Epithelial cell of esophagus (primary cell): ENCODE data around the gene TMEM145.

Experiments
- DNase-seq: peaks from one replicate; pipeline ENCODE4 v3.0.0; 2010; ENCODE audit warnings: low read depth
- H3K4me3 ChIP-seq: 2 replicates; pipeline ENCODE4 v1.5.1; 2011; ENCODE audit warnings: mild to moderate bottlenecking, low read length, control low read depth
- TF ChIP-seq, protein P1 (sequence below): IDR thresholded peaks from 2 replicates; pipeline ENCODE4 v1.5.1; 2011; ENCODE audit warnings: low read depth, mild to moderate bottlenecking, low read length, control low read depth, inconsistent platforms; ENCODE audit not compliant: insufficient read depth; ENCODE audit errors: missing control alignments

The TMEM145 gene

DNA sequence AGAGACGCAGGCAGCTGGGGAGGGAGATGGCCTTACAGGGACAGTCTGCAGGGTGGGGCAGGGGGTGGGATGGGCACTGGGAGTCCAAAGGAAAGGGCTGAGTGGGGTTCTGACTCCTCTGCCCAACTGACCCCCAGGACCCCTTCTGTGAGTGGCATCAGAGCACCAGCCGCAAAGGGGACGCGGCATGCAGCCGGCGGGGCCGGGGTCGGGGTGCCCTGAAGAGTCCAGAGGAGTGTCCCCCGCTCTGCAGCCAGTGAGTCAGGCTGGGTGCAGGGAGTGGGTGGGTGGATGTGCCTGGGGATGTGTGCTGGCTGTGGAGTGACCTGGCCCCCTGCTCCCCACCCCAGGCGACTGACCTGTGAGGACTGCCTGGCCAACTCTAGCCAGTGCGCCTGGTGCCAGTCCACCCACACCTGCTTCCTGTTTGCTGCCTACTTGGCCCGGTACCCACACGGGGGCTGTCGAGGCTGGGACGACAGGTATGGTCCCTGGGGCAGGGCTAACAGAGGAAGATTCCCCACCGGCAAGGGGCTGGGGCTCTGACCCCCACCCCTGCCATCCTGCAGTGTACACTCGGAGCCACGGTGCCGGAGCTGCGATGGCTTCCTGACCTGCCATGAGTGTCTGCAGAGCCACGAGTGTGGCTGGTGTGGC is 38.1 kb downstream of the TMEM145 start:
- DNase-seq = no peak
- H3K4me3 ChIP-seq = no peak overlapping the region
- TF ChIP-seq, protein P1, sequence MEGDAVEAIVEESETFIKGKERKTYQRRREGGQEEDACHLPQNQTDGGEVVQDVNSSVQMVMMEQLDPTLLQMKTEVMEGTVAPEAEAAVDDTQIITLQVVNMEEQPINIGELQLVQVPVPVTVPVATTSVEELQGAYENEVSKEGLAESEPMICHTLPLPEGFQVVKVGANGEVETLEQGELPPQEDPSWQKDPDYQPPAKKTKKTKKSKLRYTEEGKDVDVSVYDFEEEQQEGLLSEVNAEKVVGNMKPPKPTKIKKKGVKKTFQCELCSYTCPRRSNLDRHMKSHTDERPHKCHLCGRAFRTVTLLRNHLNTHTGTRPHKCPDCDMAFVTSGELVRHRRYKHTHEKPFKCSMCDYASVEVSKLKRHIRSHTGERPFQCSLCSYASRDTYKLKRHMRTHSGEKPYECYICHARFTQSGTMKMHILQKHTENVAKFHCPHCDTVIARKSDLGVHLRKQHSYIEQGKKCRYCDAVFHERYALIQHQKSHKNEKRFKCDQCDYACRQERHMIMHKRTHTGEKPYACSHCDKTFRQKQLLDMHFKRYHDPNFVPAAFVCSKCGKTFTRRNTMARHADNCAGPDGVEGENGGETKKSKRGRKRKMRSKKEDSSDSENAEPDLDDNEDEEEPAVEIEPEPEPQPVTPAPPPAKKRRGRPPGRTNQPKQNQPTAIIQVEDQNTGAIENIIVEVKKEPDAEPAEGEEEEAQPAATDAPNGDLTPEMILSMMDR = no peak

DNA sequence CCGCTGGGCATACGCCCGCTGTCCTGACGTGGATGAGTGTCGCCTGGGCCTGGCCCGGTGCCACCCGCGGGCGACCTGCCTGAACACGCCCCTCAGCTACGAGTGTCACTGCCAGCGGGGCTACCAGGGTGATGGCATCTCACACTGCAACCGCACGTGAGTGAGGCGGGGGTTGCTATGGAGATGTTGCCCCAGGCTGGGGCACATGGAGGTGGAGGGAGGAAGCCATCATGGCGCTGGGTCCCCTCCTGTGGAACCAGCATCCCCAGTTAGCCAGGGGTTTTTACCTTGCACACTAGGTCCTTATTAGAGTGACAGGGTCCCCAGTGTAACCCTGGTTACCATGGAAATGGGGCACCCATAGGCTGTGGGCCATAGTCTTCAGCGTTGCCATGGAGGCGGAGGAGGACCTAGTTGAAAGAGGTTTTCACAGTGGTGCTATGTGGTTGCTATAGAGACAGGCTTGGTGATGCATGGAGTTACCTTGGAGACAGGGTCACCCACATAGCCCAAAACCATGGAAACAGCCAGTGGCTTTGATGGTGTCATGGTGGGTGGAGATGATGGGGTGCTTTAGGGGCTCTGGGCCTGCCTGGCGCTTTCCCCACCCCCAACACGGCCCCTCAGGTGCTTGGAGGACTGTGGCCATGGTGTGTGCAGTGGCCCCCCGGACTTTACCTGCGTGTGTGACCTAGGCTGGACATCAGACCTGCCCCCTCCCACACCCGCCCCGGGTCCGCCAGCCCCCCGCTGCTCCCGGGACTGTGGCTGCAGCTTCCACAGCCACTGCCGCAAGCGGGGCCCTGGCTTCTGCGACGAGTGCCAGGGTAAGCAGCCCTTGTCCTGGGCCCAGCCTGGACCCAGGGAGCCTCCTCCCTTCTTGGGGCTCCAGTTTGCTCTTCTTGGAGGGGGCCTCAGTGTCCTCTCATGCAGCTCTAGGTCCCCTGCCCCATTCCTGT is 39.5 kb downstream of the TMEM145 start:
- no peak overlapping the region for H3K4me3 ChIP-seq
- TF ChIP-seq, protein P1 = no peak

GRCh38 chr19:42353341-42354015 is 40.4 kb downstream of the TMEM145 start:
- TF ChIP-seq, protein P1 = no peak
- no peak overlapping the region for H3K4me3 ChIP-seq
- no peak for DNase-seq

More for the DNA sequence above, 39.5 kb downstream of the TMEM145 start:
- DNase-seq = no peak

DNA sequence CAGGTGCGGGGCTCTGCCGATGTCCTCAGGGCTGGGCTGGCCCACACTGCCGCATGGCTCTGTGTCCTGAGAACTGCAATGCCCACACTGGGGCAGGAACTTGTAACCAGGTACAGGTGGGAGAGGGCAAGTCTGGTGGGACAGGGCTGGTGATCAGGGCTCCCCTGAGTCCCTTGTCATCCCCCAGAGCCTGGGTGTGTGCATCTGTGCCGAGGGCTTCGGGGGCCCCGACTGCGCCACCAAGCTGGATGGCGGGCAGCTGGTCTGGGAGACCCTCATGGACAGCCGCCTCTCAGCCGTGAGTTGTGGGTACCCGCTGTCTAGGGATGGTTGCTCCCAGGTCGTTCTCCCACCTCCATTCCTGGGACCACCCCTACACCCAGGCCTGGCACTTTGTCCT is 42.8 kb downstream of the TMEM145 start:
- TF ChIP-seq, protein P1 = no peak
- no peak for DNase-seq
- H3K4me3 ChIP-seq = no peak overlapping the region

- TF ChIP-seq, protein P1 = no peak
- H3K4me3 ChIP-seq = no peak overlapping the region
Observed at GRCh38 chr19:42356686-42357085, 43.6 kb downstream of the TMEM145 start.

DNA sequence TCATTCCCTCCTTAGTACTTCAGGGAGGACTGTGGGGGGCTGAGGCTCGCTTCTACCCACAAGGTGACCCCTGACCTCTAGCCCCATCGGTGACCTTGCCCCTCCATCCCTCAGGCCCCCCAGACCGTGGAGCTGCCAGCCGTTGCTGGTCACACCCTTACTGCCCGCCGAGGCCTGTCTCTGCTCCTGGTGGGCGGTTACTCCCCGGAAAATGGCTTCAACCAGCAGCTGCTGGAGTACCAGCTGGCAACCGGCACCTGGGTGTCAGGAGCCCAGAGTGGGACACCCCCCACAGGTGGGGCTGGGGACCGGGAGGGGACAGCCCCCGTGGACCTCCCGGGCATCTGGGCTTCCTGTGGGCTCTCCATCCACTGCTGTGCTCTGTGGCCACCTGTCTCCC is 44.2 kb downstream of the TMEM145 start:
- no peak overlapping the region for H3K4me3 ChIP-seq
- TF ChIP-seq, protein P1 = no peak
- DNase-seq = no peak

More at GRCh38 chr19:42356686-42357085, 43.6 kb downstream of the TMEM145 start:
- no peak for DNase-seq
